HEK293 (cell line): ENCODE data around the gene WDR43.

ENCODE experiments used
- CTCF ChIA-PET: fragments of 350-600 bp; formaldehyde crosslinking; extraction: SDS; loops from one replicate; lab custom pipeline; 2021; ENCODE audit warnings: antibody characterized with exemption; lab: Yijun Ruan, JAX
- POLR2A ChIA-PET: fragments of 300-600 bp; formaldehyde crosslinking; extraction: SDS; loops from one replicate; lab custom pipeline; 2020; ENCODE audit warnings: antibody characterized with exemption, inconsistent platforms; lab: Yijun Ruan, JAX
- H3K27ac ChIP-seq: fragments of 200-500 bp; sonication (Bioruptor generic); 2 replicates; pipeline ENCODE4 v1.5.1; 2014; ENCODE audit warnings: low read depth, low read length, control low read depth, inconsistent platforms; ENCODE audit errors: extremely low read depth
- H3K36me3 ChIP-seq, 2 experiments: fragments of 200-500 bp in 1 of 2; sonication (Bioruptor generic) in 1 of 2; 1 replicate in 1 of 2; 2 replicates in 1 of 2; pipeline ENCODE4 v1.5.1; 2014 to 2017; ENCODE audit warnings: inconsistent platforms in 2 of 2, low read length in 2 of 2; ENCODE audit not compliant: control insufficient read depth in 2 of 2, insufficient read depth in 1 of 2
- H3K4me1 ChIP-seq: fragments of 200-500 bp; sonication (Bioruptor generic); 2 replicates; pipeline ENCODE4 v1.5.1; 2014; ENCODE audit warnings: mild to moderate bottlenecking, low read length, inconsistent platforms; ENCODE audit not compliant: control insufficient read depth, insufficient read depth
- H3K4me3 ChIP-seq: 2 replicates; pipeline ENCODE4 v1.5.1; 2011; ENCODE audit warnings: low read depth, mild to moderate bottlenecking, control low read depth, low read length, moderate library complexity
- H3K9me3 ChIP-seq: fragments of 200-500 bp; sonication (Bioruptor generic); 2 replicates; pipeline ENCODE4 v1.5.1; 2014; ENCODE audit warnings: low read depth, low read length, inconsistent platforms; ENCODE audit not compliant: control insufficient read depth, insufficient read depth
- AEBP2 ChIP-seq: fragments of 450-650 bp; formaldehyde crosslinking; IDR thresholded peaks from 2 replicates; pipeline ENCODE4 v1.5.1; 2016; ENCODE audit warnings: missing biosample characterization, missing genetic modification characterization, borderline replicate concordance
- KLF9 ChIP-seq: fragments of 450-650 bp; formaldehyde crosslinking; IDR thresholded peaks from 2 replicates; pipeline ENCODE4 v1.5.1; 2016; ENCODE audit warnings: missing biosample characterization, missing genetic modification characterization, low read depth
- PBX3 ChIP-seq: sonication (generic); formaldehyde crosslinking; IDR thresholded peaks from 2 replicates; pipeline ENCODE4 v1.8.1; 2022; ENCODE audit warnings: mild to moderate bottlenecking, moderate library complexity, missing genetic modification reagents
- SP2 ChIP-seq: fragments of 450-650 bp; formaldehyde crosslinking; IDR thresholded peaks from 2 replicates; pipeline ENCODE4 v1.5.1; 2016; ENCODE audit warnings: missing biosample characterization, missing genetic modification characterization
- SP3 ChIP-seq: fragments of 450-650 bp; formaldehyde crosslinking; IDR thresholded peaks from 2 replicates; pipeline ENCODE4 v1.5.1; 2016; ENCODE audit warnings: missing biosample characterization, missing genetic modification characterization
- SP7 ChIP-seq: fragments of 450-650 bp; formaldehyde crosslinking; IDR thresholded peaks from 2 replicates; pipeline ENCODE4 v1.5.1; 2016; ENCODE audit warnings: missing biosample characterization, missing genetic modification characterization
- TRIM28 ChIP-seq: IDR thresholded peaks from 2 replicates; pipeline ENCODE4 v1.6.1; 2011; ENCODE audit warnings: low read length, control low read depth, borderline replicate concordance
- YY1 ChIP-seq: fragments of 450-650 bp; formaldehyde crosslinking; IDR thresholded peaks from 2 replicates; pipeline ENCODE4 v1.5.1; 2018; ENCODE audit warnings: missing biosample characterization, missing genetic modification characterization
- ZBTB44 ChIP-seq: fragments of 450-650 bp; IDR thresholded peaks from 2 replicates; pipeline ENCODE4 v1.5.1; 2018; ENCODE audit warnings: missing biosample characterization, mild to moderate bottlenecking, missing genetic modification characterization
- ZBTB7A ChIP-seq: fragments of 450-650 bp; formaldehyde crosslinking; IDR thresholded peaks from 2 replicates; pipeline ENCODE4 v1.5.1; 2016; ENCODE audit warnings: low read depth, missing biosample characterization, missing genetic modification characterization
- ZNF148 ChIP-seq: fragments of 450-650 bp; formaldehyde crosslinking; IDR thresholded peaks from 2 replicates; pipeline ENCODE4 v1.5.0; 2017; ENCODE audit warnings: missing biosample characterization, missing genetic modification characterization, borderline replicate concordance
- ZNF175 ChIP-seq: fragments of 450-650 bp; formaldehyde crosslinking; IDR thresholded peaks from 2 replicates; pipeline ENCODE4 v1.5.1; 2016; ENCODE audit warnings: missing biosample characterization, missing genetic modification characterization
- ZNF23 ChIP-seq: fragments of 450-650 bp; formaldehyde crosslinking; IDR thresholded peaks from 2 replicates; pipeline ENCODE4 v1.5.1; 2016; ENCODE audit warnings: missing biosample characterization, missing genetic modification characterization, borderline replicate concordance
- ZNF24 ChIP-seq: fragments of 450-650 bp; formaldehyde crosslinking; IDR thresholded peaks from 2 replicates; pipeline ENCODE4 v1.5.1; 2016; ENCODE audit warnings: missing biosample characterization, missing genetic modification characterization
- ZNF26 ChIP-seq: fragments of 450-650 bp; formaldehyde crosslinking; IDR thresholded peaks from 2 replicates; pipeline ENCODE4 v1.5.1; 2016; ENCODE audit warnings: missing biosample characterization, missing genetic modification characterization
- ZNF354C ChIP-seq: fragments of 450-650 bp; formaldehyde crosslinking; IDR thresholded peaks from 2 replicates; pipeline ENCODE4 v1.5.1; 2016; ENCODE audit warnings: missing biosample characterization, missing genetic modification characterization, low read depth, borderline replicate concordance
- ZNF37A ChIP-seq: fragments of 450-650 bp; IDR thresholded peaks from 2 replicates; pipeline ENCODE4 v1.5.1; 2018; ENCODE audit warnings: missing biosample characterization, missing genetic modification characterization
- ZNF394 ChIP-seq: fragments of 450-650 bp; formaldehyde crosslinking; IDR thresholded peaks from 2 replicates; pipeline ENCODE4 v1.5.1; 2016; ENCODE audit warnings: missing biosample characterization, missing genetic modification characterization, mild to moderate bottlenecking, moderate library complexity, borderline replicate concordance
- ZNF449 ChIP-seq: fragments of 450-650 bp; formaldehyde crosslinking; IDR thresholded peaks from 2 replicates; pipeline ENCODE4 v1.5.1; 2017; ENCODE audit warnings: missing biosample characterization, mild to moderate bottlenecking, missing genetic modification characterization, moderate library complexity
- ZNF549 ChIP-seq: fragments of 450-650 bp; IDR thresholded peaks from 2 replicates; pipeline ENCODE4 v1.5.1; 2018; ENCODE audit warnings: missing biosample characterization, missing genetic modification characterization, mild to moderate bottlenecking, inconsistent platforms, moderate library complexity
- ZNF600 ChIP-seq: fragments of 450-650 bp; formaldehyde crosslinking; IDR thresholded peaks from 2 replicates; pipeline ENCODE4 v1.5.1; 2016; ENCODE audit warnings: missing biosample characterization, missing genetic modification characterization
- ZNF629 ChIP-seq: fragments of 450-650 bp; formaldehyde crosslinking; IDR thresholded peaks from 2 replicates; pipeline ENCODE4 v1.5.1; 2017; ENCODE audit warnings: missing biosample characterization, missing genetic modification characterization
- ZNF76 ChIP-seq: fragments of 450-650 bp; formaldehyde crosslinking; IDR thresholded peaks from 2 replicates; pipeline ENCODE4; 2016; ENCODE audit warnings: low read depth, missing biosample characterization, missing genetic modification characterization, borderline replicate concordance
- ZNF768 ChIP-seq: fragments of 450-650 bp; formaldehyde crosslinking; IDR thresholded peaks from 2 replicates; pipeline ENCODE4 v1.5.1; 2018; ENCODE audit warnings: missing biosample characterization, mild to moderate bottlenecking, missing genetic modification characterization
- ZNF830 ChIP-seq: fragments of 450-650 bp; IDR thresholded peaks from 2 replicates; pipeline ENCODE4 v1.5.0; 2018; ENCODE audit warnings: missing biosample characterization, missing genetic modification characterization, low read depth, mild to moderate bottlenecking, moderate library complexity

WDR43 gene

GRCh38 chr2:28870146-28870891 is 24.1 kb upstream of the WDR43 start, which contains the start of gene TRMT61B:
Gene TRMT61B, minus strand, starts transcription at chr2:28870309. Its CDS starts 32 bp downstream, at chr2:28870277.
- POLR2A ChIA-PET = interaction anchor here (0.5 to 2.3 kb wide), 12 partner anchors 11 to 866 kb away, joined by 3 to 32 read pairs (median 4); partner anchors contain the start of gene WDR43
- CTCF ChIA-PET = interaction anchor here (0.8 kb wide), 1 partner anchor 13 kb away, joined by 3 read pairs; no protein-coding TSS in a partner anchor
- Histone ChIP-seq H3K4me3 (peak within 1 kb of the TSS; percentile 80), H3K4me1 (0 out of 2 replicates have a peak, but pooled peaks cover 5% of the 10 kb centered on the region), H3K36me3 (peaks cover 4 to 21% of the 10 kb centered on the region in 2 experiments; a peak in 2 of 3 replicates), H3K27ac (peak within 1 kb of the TSS; percentile 66), H3K9me3 (no peaks in the 10 kb centered on the region)
- peak; percentile 90; the same call in 1 of the 2 replicates for TF ChIP-seq PBX3 (CRISPR knock-in tag)
- TF ChIP-seq ZNF148 (tag by site-specific recombination) = no peak
- TF ChIP-seq ZNF394 (tag by site-specific recombination) = peak; percentile 25; the same call in 1 of the 2 replicates
- TF ChIP-seq ZBTB7A = 0 out of 2 replicates have a peak, but pooled peaks have one; percentile 36
- TF ChIP-seq ZNF24 = peak; percentile 53; the same call in 1 of the 2 replicates
- 0 out of 2 replicates have a peak, but pooled peaks have one; percentile 41 for TF ChIP-seq ZNF600 (tag by site-specific recombination)
- no peak for TF ChIP-seq ZNF549 (tag by site-specific recombination)
- peak; percentile 71 for TF ChIP-seq ZBTB44 (tag by site-specific recombination)
- TF ChIP-seq ZNF354C (tag by site-specific recombination) = no peak
- peak; percentile 77 for TF ChIP-seq SP7 (tag by site-specific recombination)
- TF ChIP-seq ZNF175 (tag by site-specific recombination) = no peak
- TF ChIP-seq ZNF26 (tag by site-specific recombination) = no peak
- TF ChIP-seq ZNF76 (tag by site-specific recombination) = peak; percentile 80; the same call in 1 of the 2 replicates
- no peak for TF ChIP-seq ZNF449 (tag by site-specific recombination)
- peak; percentile 86 for TF ChIP-seq YY1 (tag by site-specific recombination)
- peak; percentile 69 for TF ChIP-seq ZNF629 (tag by site-specific recombination)
- TF ChIP-seq TRIM28 = peak; percentile 76; the same call in 1 of the 2 replicates
- peak; percentile 60 for TF ChIP-seq KLF9 (tag by site-specific recombination)
- peak; percentile 47 for TF ChIP-seq SP2
- no peak for TF ChIP-seq AEBP2
- no peak for TF ChIP-seq ZNF830
- no peak for TF ChIP-seq ZNF37A (tag by site-specific recombination)
- TF ChIP-seq ZNF23 (tag by site-specific recombination) = no peak
- TF ChIP-seq SP3 = peak; percentile 76
- no peak for TF ChIP-seq ZNF768
